MCF 10A (cell line): Measurements from ENCODE around the gene EGLN1. TPM values are rescaled to one million over a fixed set of nuclear protein-coding genes. Genes with fewer than 3 reads are reported as not detected.

Source experiments
- BruUV-seq: library from RNA; stranded (reverse); fragments of 400-500 nt; replicated peaks from 2 replicates; lab custom pipeline; 2021; lab: Mats Ljungman, UMichigan
- CTCF ChIA-PET: fragments of 300-600 bp; sonication (Branson Sonifier 250); formaldehyde crosslinking; extraction: SDS; loops from one replicate; lab custom pipeline; 2021; ENCODE audit warnings: antibody characterized with exemption, inconsistent platforms; lab: Yijun Ruan, JAX
- POLR2A ChIA-PET: fragments of 300-600, 350-650 bp; sonication (Branson Sonifier 250); formaldehyde crosslinking; extraction: SDS; loops from one replicate; lab custom pipeline; 2020; ENCODE audit warnings: antibody characterized with exemption, inconsistent platforms; lab: Yijun Ruan, JAX
- DNase-seq: peaks from one replicate; pipeline ENCODE4 v3.0.0-alpha.2; 2018; ENCODE audit not compliant: unreplicated experiment
- H3K27ac Mint-ChIP-seq: one replicate; pipeline ENCODE4 v1.8.0; 2022; ENCODE audit warnings: mild to moderate bottlenecking, low read depth, mixed read lengths; ENCODE audit not compliant: unreplicated experiment
- H3K27me3 Mint-ChIP-seq: one replicate; pipeline ENCODE4 v1.8.0; 2022; ENCODE audit warnings: mixed read lengths; ENCODE audit not compliant: insufficient read depth, unreplicated experiment
- H3K36me3 Mint-ChIP-seq: one replicate; pipeline ENCODE4 v1.8.0; 2022; ENCODE audit warnings: mild to moderate bottlenecking, moderate library complexity, mixed read lengths; ENCODE audit not compliant: insufficient read depth, unreplicated experiment
- H3K4me1 Mint-ChIP-seq: one replicate; pipeline ENCODE4 v1.8.0; 2022; ENCODE audit warnings: mixed read lengths; ENCODE audit not compliant: insufficient read depth, unreplicated experiment
- H3K4me3 Mint-ChIP-seq: one replicate; pipeline ENCODE4 v1.8.0; 2022; ENCODE audit warnings: mild to moderate bottlenecking, moderate library complexity, mixed read lengths; ENCODE audit not compliant: unreplicated experiment
- H3K9me3 Mint-ChIP-seq: one replicate; pipeline ENCODE4 v1.8.0; 2022; ENCODE audit warnings: mixed read lengths; ENCODE audit not compliant: unreplicated experiment
- CTCF ChIP-seq: fragments of 200-600 bp; IDR thresholded peaks from one replicate; pipeline ENCODE4 v1.8.0; 2022; ENCODE audit warnings: antibody characterized with exemption, mild to moderate bottlenecking; ENCODE audit not compliant: unreplicated experiment
- intact Hi-C: fragments of 100-400 bp; cut with micrococcal nuclease; formaldehyde crosslinking; loops from 2 replicates; pipeline ENCODE4 v1.14.1; 2022
- total RNA-seq: library from RNA; stranded (reverse); gene quantifications from 2 replicates; pipeline ENCODE4 v1.2.3, GENCODE V29; 2022

EGLN1 gene
- total RNA-seq, 1 experiment from 2014 or later = 68.8 TPM

- Mint-ChIP-seq H3K4me1 (peaks cover 17% of the 10 kb centered on the region), H3K36me3 (peaks cover 57% of the 10 kb centered on the region), H3K9me3 (no peaks in the 10 kb centered on the region), H3K27ac (no peak overlapping the region), H3K4me3 (no peak overlapping the region), H3K27me3 (no peaks in the 10 kb centered on the region)
- TF ChIP-seq CTCF = no peak
- intact Hi-C loops = loop anchor here (1.0 kb wide), 1 partner anchor 247 kb away; no protein-coding TSS in a partner anchor
- DNase-seq = no peak
- ChIA-PET POLR2A (interaction anchor here (0.6 to 7.5 kb wide), 18 partner anchors 8 to 253 kb away, joined by 3 to 169 read pairs (median 5); partner anchors contain the start of genes EGLN1, EXOC8, SPRTN and TSNAX), CTCF (interaction anchor here (0.6 to 4.3 kb wide), 59 partner anchors 8 to 599 kb away, joined by 3 to 46 read pairs (median 4); partner anchors contain the start of genes EXOC8 and SPRTN)
- no TSS peak for BruUV-seq
These were observed 64.8 kb downstream of the EGLN1 start for GRCh38 chr1:231357187-231357772.

DNA sequence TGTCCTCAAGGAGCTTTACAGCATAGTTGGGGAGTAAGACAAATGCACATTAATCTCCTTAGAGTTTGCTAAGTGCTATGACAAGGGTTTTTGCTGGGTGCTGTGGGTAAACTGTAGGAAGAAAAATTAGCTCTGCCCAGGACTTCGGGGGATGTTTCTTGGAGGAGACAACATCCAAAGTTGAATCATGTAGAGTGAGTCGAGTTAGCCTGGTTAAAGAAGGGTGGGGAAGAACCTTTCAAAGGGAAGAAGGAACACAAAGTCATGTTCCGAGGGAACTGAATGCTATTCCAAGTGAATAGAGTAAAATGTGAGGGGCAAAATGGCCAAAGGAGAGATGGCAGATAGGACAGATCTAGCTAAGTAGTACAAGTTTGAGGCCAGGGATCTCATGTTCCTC is 66.9 kb downstream of the EGLN1 start:
- peaks cover 17% of the 10 kb centered on the region for H3K4me1 Mint-ChIP-seq
- no peaks in the 10 kb centered on the region for H3K27me3 Mint-ChIP-seq
- peak overlapping the region; percentile 1 for H3K27ac Mint-ChIP-seq
- DNase-seq = no peak
- H3K4me3 Mint-ChIP-seq = no peak overlapping the region
- ChIA-PET CTCF (interaction anchor here (0.6 to 4.3 kb wide), 8 partner anchors 10 to 251 kb away, joined by 3 to 46 read pairs (median 3); partner anchors contain the start of genes EXOC8 and SPRTN), POLR2A (interaction anchor here (0.7 to 11.0 kb wide), 8 partner anchors 9 to 246 kb away, joined by 3 to 122 read pairs (median 4); partner anchors contain the start of genes EXOC8 and SPRTN)
- no TSS peak for BruUV-seq
- intact Hi-C loops = no loop called here
- H3K9me3 Mint-ChIP-seq = no peaks in the 10 kb centered on the region
- peaks cover 57% of the 10 kb centered on the region for H3K36me3 Mint-ChIP-seq
- TF ChIP-seq CTCF = no peak

DNA sequence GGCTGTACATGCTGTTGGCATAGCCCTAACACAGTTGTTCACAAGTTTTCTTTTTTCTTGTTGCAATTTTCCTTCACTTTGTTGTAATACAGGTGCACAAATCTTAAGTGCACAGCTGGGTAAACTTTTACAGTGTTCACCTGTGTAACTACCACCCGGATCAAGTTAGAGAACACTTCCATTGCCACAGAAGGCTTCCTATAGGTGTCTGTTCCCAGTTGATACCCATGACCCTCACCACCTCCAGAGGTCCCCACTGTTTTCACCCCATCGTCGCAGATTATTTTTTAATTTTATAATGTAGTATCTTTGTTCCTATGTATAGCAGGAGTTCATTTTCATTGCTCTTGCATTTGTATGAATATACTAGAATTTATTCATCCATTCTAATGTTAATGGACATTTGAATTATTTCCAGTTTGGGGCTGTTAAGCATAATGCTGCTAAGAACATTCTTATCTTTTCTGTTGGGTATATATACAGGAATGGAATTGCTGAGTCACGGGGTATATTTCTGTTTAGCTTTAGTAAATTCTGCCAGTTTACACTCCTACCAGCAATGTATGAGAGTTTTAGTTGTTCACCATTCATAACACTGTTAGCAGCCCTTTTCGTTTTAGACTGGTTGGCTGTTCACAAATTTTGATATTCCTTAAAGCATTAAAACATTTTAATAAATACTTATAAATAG is 67.6 kb downstream of the EGLN1 start:
- Mint-ChIP-seq H3K27ac (no peak overlapping the region), H3K27me3 (no peaks in the 10 kb centered on the region), H3K4me1 (peaks cover 13% of the 10 kb centered on the region), H3K4me3 (no peak overlapping the region), H3K9me3 (no peaks in the 10 kb centered on the region), H3K36me3 (peaks cover 59% of the 10 kb centered on the region)
- no TSS peak for BruUV-seq
- no peak for TF ChIP-seq CTCF
- CTCF ChIA-PET = interaction anchor here (0.6 to 4.3 kb wide), 8 partner anchors 9 to 252 kb away, joined by 3 to 46 read pairs (median 3); partner anchors contain the start of genes EXOC8 and SPRTN
- DNase-seq = no peak
- POLR2A ChIA-PET = interaction anchor here (0.7 to 11.0 kb wide), 7 partner anchors 16 to 248 kb away, joined by 3 to 122 read pairs (median 3); partner anchors contain the start of genes EXOC8 and SPRTN
- intact Hi-C loops = no loop called here

- peak overlapping the region; percentile 21 for H3K27ac Mint-ChIP-seq
- no peak overlapping the region for H3K4me3 Mint-ChIP-seq
- no peak for DNase-seq
- ChIA-PET CTCF (no interaction called here), POLR2A (interaction anchor here (0.7 to 11.0 kb wide), 3 partner anchors 14 to 1600 kb away, joined by 3 to 122 read pairs (median 3); partner anchors contain the start of genes EXOC8 and SPRTN)
- H3K9me3 Mint-ChIP-seq = no peaks in the 10 kb centered on the region
- peaks cover 8% of the 10 kb centered on the region for H3K4me1 Mint-ChIP-seq
- H3K36me3 Mint-ChIP-seq = peaks cover 72% of the 10 kb centered on the region
- no peak for TF ChIP-seq CTCF
- TSS peak; percentile 21 for BruUV-seq
- intact Hi-C loops = no loop called here
- no peaks in the 10 kb centered on the region for H3K27me3 Mint-ChIP-seq
These were observed 69.0 kb downstream of the EGLN1 start for GRCh38 chr1:231353086-231353485.
